Measurements from ENCODE around the gene XPO5.
A peak's percentile ranks its signal among the peaks of the same experiment; 100 is the strongest.

The XPO5 gene

DNA sequence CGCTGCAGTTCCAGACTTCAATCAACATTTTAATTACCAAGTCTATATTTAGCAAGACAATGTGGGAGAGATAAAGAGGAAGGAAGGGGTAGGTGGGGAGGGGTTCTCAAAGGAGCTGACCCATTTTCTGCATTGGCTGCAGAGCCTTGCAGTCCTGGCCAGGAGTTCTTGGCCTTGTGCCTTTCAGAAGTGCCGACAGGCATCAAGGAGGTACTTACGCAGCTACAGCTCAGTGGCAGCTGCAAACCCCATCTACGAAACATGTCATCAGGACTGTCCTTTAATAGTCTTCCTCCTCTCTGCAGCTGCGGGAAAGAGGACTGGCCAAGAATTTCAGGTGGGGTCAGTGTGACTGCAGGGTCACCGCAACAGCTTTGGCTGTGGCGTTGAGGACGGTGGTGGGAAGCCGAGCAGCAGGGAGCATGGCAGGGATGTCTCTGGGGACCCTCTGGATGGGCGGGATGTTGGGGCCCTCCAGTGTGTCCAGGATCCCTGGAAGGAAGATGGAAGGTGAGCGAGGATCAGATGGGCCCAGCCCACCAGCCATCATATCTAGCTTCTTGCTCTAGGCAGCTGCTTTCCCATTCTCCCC lies 63.9 kb downstream of the XPO5 start:
- TF ChIP-seq, protein P1, sequence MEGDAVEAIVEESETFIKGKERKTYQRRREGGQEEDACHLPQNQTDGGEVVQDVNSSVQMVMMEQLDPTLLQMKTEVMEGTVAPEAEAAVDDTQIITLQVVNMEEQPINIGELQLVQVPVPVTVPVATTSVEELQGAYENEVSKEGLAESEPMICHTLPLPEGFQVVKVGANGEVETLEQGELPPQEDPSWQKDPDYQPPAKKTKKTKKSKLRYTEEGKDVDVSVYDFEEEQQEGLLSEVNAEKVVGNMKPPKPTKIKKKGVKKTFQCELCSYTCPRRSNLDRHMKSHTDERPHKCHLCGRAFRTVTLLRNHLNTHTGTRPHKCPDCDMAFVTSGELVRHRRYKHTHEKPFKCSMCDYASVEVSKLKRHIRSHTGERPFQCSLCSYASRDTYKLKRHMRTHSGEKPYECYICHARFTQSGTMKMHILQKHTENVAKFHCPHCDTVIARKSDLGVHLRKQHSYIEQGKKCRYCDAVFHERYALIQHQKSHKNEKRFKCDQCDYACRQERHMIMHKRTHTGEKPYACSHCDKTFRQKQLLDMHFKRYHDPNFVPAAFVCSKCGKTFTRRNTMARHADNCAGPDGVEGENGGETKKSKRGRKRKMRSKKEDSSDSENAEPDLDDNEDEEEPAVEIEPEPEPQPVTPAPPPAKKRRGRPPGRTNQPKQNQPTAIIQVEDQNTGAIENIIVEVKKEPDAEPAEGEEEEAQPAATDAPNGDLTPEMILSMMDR (IDR thresholded peaks at IDR 0.05; ENCODE audit: low read depth, low read length) = no peak
- DNase-seq (ENCODE audit: low read depth, low spot score) = no peak
- in situ Hi-C loops (cut with HindIII; ENCODE audit: low sequenced_read_pairs) = no loop called here
- no peak overlapping the region for H3K4me3 ChIP-seq (ENCODE audit: low read depth, low read length)

DNA sequence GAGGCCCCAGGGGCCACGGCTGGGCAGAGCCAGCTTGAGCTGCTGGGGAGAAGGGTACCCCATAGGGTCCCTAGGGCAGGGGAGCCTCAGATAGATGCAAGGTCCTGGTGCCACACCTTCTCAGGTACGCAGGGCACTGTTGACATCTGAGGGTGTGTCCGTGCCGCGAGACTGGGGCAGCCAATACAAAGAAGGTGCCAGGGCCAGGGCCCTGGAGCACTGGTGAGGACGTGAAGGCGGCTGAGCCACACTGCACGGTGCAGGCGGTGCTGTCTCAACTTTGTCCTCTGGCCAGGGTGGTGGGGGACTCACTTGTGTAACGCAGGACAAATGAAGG lies 65.0 kb downstream of the XPO5 start:
- TF ChIP-seq, protein P1 (IDR thresholded peaks at IDR 0.05; ENCODE audit: low read depth, low read length) = no peak
- H3K4me3 ChIP-seq (ENCODE audit: low read depth, low read length) = peak overlapping the region; percentile 43
- no peak for DNase-seq (ENCODE audit: low read depth, low spot score)
- in situ Hi-C loops (cut with HindIII; ENCODE audit: low sequenced_read_pairs) = no loop called here

DNA sequence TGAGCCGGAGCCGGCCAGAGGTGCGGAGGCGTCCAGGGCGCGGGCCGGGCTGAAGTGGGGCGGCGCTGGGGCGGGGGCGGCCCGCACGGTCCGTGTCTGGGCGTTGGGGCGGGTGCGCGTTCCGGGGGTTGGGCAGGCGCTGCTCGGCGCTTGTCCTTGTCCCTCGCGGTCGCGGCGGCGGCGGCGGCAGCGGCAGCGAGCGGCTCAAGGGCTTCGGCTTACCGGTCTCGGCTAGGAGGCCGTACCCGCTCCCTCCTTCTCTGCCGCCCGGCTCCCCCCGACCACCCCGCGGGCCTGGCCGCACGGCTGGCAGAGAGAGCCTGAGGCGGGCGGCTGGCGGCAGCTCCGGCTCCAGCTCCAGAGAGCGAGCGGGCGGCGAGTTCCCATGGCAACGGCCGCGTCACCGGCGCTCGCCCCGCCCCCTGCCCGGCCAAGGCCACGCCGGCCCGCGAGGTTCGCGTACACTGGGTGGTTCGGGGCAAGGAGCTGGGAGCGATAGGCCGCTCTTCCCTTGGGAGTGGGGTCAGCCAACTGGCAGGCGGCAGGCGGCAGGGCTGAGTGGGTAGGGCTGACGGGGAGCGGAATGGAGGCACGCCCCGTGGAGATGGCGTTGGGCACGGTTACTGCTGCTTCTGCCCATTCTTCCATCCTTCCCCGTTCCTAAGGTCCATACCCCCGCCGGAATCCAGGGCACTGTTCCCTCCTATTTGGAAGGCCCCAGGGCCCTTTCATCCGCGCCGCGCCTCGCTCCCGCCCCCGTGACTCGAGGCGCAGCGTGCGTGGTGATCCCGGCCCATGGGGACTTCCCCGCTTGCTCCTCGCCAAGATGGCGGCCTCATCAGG lies 65.6 kb downstream of the XPO5 start, which contains the start of gene LRRC73:
LRRC73 (minus strand) TSS at position 363 of the 843 bp plus-strand sequence. CDS start 561 bp downstream, outside the sequence.
- in situ Hi-C loops (cut with HindIII; ENCODE audit: low sequenced_read_pairs) = no loop called here
- DNase-seq (ENCODE audit: low read depth, low spot score) = peak; percentile 72
- TF ChIP-seq, protein P1 (IDR thresholded peaks at IDR 0.05; ENCODE audit: low read depth, low read length) = no peak
- peak within 1 kb of the TSS; percentile 43 for H3K4me3 ChIP-seq (ENCODE audit: low read depth, low read length)

DNA sequence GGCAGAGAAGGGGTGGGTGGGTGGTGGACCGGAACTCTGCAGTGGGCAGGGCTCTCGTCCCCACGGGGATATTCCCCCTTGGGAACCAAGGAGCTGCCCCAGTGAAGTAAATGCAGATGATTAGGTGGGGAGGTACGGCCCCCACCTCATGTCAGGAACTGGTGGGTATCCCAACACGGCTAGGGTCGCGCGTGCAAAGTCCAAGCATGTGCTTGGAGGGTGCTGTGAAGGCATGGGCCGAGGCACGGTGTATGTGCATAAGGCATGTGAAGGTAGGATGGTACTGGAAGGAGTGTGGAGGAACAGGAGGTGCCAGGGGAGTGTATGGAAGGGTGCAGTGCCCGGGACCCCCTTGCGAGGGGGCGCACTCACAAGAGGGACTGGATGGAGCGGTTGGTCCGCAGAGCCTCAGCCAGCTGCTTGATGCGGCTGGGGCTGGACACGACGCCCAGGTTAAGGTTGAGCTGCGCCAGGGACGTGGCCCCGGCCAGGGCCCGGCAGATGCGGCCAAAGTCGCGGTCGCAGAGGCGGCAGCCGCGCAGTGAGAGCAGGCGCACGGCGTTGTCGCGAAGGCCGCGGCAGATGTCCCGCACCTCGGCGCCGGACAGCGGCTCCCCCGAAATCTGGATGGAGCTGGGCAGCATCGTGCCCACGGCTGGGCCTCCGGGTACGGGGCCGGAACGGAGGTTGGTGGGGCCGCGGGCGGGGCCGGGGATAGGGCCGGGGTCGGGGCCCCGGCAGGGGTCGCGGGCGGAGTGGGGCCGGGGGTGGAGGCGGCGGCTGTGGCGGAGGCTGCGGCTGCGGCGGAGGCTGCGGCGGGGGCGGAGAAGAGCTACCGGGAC lies 66.5 kb downstream of the XPO5 start:
- in situ Hi-C loops (cut with HindIII; ENCODE audit: low sequenced_read_pairs) = no loop called here
- peak overlapping the region; percentile 43 for H3K4me3 ChIP-seq (ENCODE audit: low read depth, low read length)
- TF ChIP-seq, protein P1 (IDR thresholded peaks at IDR 0.05; ENCODE audit: low read depth, low read length) = no peak
- DNase-seq (ENCODE audit: low read depth, low spot score) = no peak

DNA sequence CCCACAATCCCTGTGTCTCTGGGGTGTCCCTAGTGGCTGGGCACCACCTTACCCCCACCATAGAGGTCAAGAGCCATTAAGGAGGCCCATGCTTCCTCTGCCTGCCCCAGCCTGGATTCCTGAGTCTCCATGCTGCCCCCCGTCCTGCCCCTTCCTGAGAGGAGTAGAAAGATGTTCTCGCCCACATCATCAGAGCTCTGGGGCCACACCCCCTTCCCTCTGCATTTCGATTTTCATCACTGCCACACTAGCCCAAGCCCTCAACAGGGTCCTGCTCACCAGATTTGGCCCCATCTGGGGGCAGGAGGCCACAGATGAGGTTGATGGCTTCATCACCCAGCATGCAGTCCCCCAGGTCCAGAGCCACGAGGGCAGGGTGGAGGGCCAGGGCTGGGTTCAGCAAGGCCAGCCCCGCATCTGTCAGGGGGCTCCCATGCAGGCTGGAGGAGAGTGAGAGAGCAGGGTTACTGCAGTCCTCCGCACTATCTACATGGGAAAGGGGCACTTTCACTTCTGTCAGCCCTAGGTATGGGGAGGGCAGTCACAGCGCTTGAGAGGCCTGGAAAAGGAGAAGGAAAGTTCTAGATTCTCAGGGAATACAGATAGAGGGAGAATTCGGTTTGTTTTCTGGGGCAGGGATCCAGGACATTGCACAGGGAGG lies 67.2 kb downstream of the XPO5 start:
- in situ Hi-C loops (cut with HindIII; ENCODE audit: low sequenced_read_pairs) = no loop called here
- no peak for DNase-seq (ENCODE audit: low read depth, low spot score)
- H3K4me3 ChIP-seq (ENCODE audit: low read depth, low read length) = no peak overlapping the region
- TF ChIP-seq, protein P1 (IDR thresholded peaks at IDR 0.05; ENCODE audit: low read depth, low read length) = no peak
